ENCODE data around the gene ISLR2. TPM values are rescaled to one million over a fixed set of nuclear protein-coding genes. Genes with fewer than 3 reads are reported as not detected.
"Not testable (repeated sequence)": the region's sequence is repeated elsewhere in the genome, so short reads cannot be mapped to it uniquely, and the experiment has no call there.

Gene ISLR2
- total and polyA plus RNA-seq, 4 donors = 0.03 TPM; not detected in 3

DNA sequence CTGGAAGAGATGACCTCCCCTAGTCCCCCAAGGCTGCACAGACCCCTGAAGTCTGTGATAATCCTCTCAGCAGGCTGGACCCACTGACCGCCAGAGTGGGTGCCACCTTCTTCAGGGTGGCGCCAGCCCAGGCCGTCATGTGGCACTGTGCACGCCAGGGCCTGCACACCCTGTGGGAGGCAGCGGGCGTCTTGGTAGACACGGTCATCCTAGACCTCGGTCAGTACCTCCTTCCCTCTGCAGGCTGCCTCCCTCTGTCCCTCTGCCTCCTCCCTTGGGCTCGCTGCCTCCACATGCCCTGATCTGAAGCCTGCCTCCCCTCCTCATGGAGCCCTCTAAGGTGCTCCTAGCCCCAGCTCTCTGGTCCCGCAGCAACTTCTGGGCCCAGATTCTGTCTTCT, 34.8 kb upstream of the ISLR2 start:
- not testable (repeated sequence) for H3K4me1 ChIP-seq (ENCODE audit: control insufficient read depth in 4 of 4, insufficient read depth in 4 of 4, low read length in 3 of 4); DNase-seq (ENCODE audit: low spot score); H3K27me3 ChIP-seq (ENCODE audit: control insufficient read depth in 4 of 4, insufficient read depth in 4 of 4, low read length in 3 of 4); H3K9me3 ChIP-seq (ENCODE audit: control insufficient read depth in 4 of 4, low read length in 3 of 4); H3K9ac ChIP-seq (ENCODE audit: low read depth in 1 of 2, low read length in 2 of 2); H3K36me3 ChIP-seq (ENCODE audit: control insufficient read depth in 4 of 4, insufficient read depth in 3 of 4, low read depth in 1 of 4, low read length in 3 of 4); H3K27ac ChIP-seq (ENCODE audit: low read depth in 1 of 2, low read length in 2 of 2); H3K4me3 ChIP-seq (ENCODE audit: low read depth in 1 of 3, low read length in 3 of 3)
- 95% methylated on average over 8 of the region's 10 CpGs for WGBS

DNA sequence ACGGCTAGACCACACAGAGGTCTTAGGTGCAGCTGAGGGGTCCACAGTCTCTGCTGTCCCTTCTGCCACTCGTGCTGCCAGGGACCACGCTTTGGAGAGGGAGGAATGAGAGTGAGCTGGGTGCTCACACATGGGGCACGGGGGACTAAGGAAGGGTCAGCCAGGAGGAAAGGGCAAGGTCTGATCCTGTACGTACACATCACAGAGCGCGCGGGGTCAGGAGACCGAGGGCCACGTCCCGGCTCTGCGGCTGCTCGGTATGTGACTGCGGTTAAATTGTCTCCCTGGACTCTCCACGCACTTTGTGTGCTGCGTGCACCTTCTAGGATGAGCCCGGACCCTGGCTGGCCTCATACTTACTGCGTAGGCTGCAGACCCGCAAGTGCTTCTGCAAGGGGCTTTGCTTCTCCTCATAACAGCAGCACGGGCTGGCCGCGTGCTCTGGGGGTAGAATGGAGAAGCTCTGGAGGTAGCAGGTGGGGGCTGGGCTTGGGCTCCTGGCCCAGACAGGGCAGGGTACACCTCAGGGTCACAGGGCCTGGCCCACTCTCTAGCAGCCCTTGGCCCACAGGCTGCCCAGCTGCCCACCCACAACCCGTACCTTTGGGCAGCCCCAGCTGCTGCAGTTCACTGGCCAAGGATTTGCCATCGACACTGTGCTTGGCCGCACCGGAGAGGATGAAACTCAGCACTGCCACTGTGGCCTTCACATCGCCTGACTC, 33.5 kb upstream of the ISLR2 start:
- DNase-seq (ENCODE audit: low spot score); H3K36me3 ChIP-seq (ENCODE audit: control insufficient read depth in 4 of 4, insufficient read depth in 3 of 4, low read depth in 1 of 4, low read length in 3 of 4): not testable (repeated sequence)
- WGBS = no CpG with 5 or more reads among the region's 27 CpGs

DNA sequence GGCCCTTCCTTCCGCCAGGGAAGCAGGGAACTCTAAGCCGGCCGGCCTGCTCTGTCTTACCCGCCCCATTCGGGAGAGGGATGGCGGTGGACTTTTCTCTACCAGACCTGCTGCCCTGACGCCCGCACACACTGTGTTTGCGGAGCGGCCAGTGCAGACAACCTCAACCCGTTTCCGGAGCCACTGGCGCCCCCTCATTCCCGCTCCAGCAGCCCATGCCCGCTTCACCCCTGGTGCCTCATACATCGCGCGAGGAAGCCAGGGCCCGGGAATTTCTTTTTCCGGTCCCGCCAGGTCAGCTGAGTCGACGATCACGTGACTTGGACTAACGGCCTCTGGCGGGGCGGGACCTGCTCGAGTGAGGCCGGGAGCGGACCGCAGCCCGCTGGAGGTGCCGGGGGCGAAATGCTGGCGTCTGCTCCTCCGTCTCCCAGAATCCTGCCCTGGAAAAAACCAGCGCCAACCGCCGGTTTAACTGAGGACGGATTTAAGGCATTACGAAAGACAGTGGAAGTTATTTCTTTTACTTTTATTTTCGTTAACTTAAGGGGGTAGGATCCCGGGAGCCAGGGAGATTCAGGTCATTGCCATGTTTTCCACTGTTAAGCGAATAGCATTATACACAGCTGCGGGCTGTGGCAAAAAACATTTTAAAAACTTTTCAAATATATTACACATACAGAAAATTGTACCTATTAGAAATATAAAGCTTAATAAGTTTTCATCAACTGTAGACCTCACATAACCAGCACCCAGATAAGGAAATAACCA, 30.2 kb upstream of the ISLR2 start:
- 4% methylated on average over 35 of the region's 45 CpGs for WGBS
- not testable (repeated sequence) for H3K4me1 ChIP-seq (ENCODE audit: control insufficient read depth in 4 of 4, insufficient read depth in 4 of 4, low read length in 3 of 4)
- peak; percentile 84 for DNase-seq (ENCODE audit: low spot score)

More for the DNA sequence above, 33.5 kb upstream of the ISLR2 start:
- H3K9me3 ChIP-seq (ENCODE audit: control insufficient read depth in 4 of 4, low read length in 3 of 4); H3K4me1 ChIP-seq (ENCODE audit: control insufficient read depth in 4 of 4, insufficient read depth in 4 of 4, low read length in 3 of 4); H3K27me3 ChIP-seq (ENCODE audit: control insufficient read depth in 4 of 4, insufficient read depth in 4 of 4, low read length in 3 of 4); H3K9ac ChIP-seq (ENCODE audit: low read depth in 1 of 2, low read length in 2 of 2); H3K27ac ChIP-seq (ENCODE audit: low read depth in 1 of 2, low read length in 2 of 2); H3K4me3 ChIP-seq (ENCODE audit: low read depth in 1 of 3, low read length in 3 of 3): not testable (repeated sequence)

DNA sequence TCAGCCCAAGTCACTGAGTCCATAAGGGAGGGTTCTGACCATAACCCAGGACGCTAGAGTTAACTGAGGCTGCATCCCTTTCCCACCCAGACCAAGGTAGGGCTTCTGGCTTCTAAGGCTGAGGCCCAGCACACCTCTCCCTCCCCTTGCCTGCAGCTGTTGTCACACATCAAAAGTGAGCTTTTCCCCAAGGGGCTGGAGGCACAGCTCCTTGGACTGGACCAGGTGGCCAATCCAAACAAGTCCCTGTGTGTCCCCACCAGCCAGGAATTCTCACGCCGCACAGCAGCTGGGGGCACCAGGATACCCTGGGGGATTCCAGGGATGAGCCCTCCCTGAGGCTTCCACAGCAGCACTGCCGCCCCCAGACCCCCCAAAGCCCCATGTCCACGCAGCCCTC, 22.3 kb upstream of the ISLR2 start:
- Histone ChIP-seq H3K27me3 (ENCODE audit: control insufficient read depth in 4 of 4, insufficient read depth in 4 of 4, low read length in 3 of 4) (no peaks in the 10 kb centered on the region), H3K9me3 (ENCODE audit: control insufficient read depth in 4 of 4, low read length in 3 of 4) (no peaks in the 10 kb centered on the region), H3K4me3 (ENCODE audit: low read depth in 1 of 3, low read length in 3 of 3) (no peak overlapping the region), H3K9ac (ENCODE audit: low read depth in 1 of 2, low read length in 2 of 2) (no peak overlapping the region), H3K36me3 (ENCODE audit: control insufficient read depth in 4 of 4, insufficient read depth in 3 of 4, low read depth in 1 of 4, low read length in 3 of 4) (no peaks in the 10 kb centered on the region), H3K4me1 (ENCODE audit: control insufficient read depth in 4 of 4, insufficient read depth in 4 of 4, low read length in 3 of 4) (peaks cover 0 to 3% (median 1%) of the 10 kb centered on the region in 4 donors), H3K27ac (ENCODE audit: low read depth in 1 of 2, low read length in 2 of 2) (no peak overlapping the region)
- no peak for DNase-seq (ENCODE audit: low spot score)
- 91% methylated on average over 5 of the region's 5 CpGs for WGBS
- TF ChIP-seq, protein P1, sequence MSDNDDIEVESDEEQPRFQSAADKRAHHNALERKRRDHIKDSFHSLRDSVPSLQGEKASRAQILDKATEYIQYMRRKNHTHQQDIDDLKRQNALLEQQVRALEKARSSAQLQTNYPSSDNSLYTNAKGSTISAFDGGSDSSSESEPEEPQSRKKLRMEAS (IDR thresholded peaks at IDR 0.05) = no peak
- TF ChIP-seq EGR1 (IDR thresholded peaks at IDR 0.05; ENCODE audit: low read depth in 2 of 2) = no peak
- TF ChIP-seq, protein P2, sequence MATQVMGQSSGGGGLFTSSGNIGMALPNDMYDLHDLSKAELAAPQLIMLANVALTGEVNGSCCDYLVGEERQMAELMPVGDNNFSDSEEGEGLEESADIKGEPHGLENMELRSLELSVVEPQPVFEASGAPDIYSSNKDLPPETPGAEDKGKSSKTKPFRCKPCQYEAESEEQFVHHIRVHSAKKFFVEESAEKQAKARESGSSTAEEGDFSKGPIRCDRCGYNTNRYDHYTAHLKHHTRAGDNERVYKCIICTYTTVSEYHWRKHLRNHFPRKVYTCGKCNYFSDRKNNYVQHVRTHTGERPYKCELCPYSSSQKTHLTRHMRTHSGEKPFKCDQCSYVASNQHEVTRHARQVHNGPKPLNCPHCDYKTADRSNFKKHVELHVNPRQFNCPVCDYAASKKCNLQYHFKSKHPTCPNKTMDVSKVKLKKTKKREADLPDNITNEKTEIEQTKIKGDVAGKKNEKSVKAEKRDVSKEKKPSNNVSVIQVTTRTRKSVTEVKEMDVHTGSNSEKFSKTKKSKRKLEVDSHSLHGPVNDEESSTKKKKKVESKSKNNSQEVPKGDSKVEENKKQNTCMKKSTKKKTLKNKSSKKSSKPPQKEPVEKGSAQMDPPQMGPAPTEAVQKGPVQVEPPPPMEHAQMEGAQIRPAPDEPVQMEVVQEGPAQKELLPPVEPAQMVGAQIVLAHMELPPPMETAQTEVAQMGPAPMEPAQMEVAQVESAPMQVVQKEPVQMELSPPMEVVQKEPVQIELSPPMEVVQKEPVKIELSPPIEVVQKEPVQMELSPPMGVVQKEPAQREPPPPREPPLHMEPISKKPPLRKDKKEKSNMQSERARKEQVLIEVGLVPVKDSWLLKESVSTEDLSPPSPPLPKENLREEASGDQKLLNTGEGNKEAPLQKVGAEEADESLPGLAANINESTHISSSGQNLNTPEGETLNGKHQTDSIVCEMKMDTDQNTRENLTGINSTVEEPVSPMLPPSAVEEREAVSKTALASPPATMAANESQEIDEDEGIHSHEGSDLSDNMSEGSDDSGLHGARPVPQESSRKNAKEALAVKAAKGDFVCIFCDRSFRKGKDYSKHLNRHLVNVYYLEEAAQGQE (IDR thresholded peaks at IDR 0.05) = no peak
- TF ChIP-seq RXRA (IDR thresholded peaks at IDR 0.05) = no peak
- TF ChIP-seq, protein P3, sequence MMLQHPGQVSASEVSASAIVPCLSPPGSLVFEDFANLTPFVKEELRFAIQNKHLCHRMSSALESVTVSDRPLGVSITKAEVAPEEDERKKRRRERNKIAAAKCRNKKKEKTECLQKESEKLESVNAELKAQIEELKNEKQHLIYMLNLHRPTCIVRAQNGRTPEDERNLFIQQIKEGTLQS (IDR thresholded peaks at IDR 0.05) = no peak
- no peak for TF ChIP-seq NR2F2 (IDR thresholded peaks at IDR 0.05)
- no peak for TF ChIP-seq JUND (IDR thresholded peaks at IDR 0.05)

More for the DNA sequence above, 30.2 kb upstream of the ISLR2 start:
- H3K27me3 ChIP-seq (ENCODE audit: control insufficient read depth in 4 of 4, insufficient read depth in 4 of 4, low read length in 3 of 4); H3K36me3 ChIP-seq (ENCODE audit: control insufficient read depth in 4 of 4, insufficient read depth in 3 of 4, low read depth in 1 of 4, low read length in 3 of 4); H3K9me3 ChIP-seq (ENCODE audit: control insufficient read depth in 4 of 4, low read length in 3 of 4); H3K9ac ChIP-seq (ENCODE audit: low read depth in 1 of 2, low read length in 2 of 2): not testable (repeated sequence)
- peak overlapping the region; percentile 44 to 69 (median 53) for H3K4me3 ChIP-seq (ENCODE audit: low read depth in 1 of 3, low read length in 3 of 3)
- peak overlapping the region; percentile 13 to 18 for H3K27ac ChIP-seq (ENCODE audit: low read depth in 1 of 2, low read length in 2 of 2)
- TF ChIP-seq, protein P4, sequence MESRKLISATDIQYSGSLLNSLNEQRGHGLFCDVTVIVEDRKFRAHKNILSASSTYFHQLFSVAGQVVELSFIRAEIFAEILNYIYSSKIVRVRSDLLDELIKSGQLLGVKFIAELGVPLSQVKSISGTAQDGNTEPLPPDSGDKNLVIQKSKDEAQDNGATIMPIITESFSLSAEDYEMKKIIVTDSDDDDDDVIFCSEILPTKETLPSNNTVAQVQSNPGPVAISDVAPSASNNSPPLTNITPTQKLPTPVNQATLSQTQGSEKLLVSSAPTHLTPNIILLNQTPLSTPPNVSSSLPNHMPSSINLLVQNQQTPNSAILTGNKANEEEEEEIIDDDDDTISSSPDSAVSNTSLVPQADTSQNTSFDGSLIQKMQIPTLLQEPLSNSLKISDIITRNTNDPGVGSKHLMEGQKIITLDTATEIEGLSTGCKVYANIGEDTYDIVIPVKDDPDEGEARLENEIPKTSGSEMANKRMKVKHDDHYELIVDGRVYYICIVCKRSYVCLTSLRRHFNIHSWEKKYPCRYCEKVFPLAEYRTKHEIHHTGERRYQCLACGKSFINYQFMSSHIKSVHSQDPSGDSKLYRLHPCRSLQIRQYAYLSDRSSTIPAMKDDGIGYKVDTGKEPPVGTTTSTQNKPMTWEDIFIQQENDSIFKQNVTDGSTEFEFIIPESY (IDR thresholded peaks at IDR 0.05) = peak; percentile 96
- peak in 1 of 2 donors; percentile 6 for TF ChIP-seq HNF4A (conservative IDR thresholded peaks at IDR 0.05)
- TF ChIP-seq, protein P1 (IDR thresholded peaks at IDR 0.05) = peak; percentile 40
- TF ChIP-seq RXRA (IDR thresholded peaks at IDR 0.05) = peak in 1 of 2 donors; percentile 16
- peak; percentile 32 for TF ChIP-seq YY1 (IDR thresholded peaks at IDR 0.05)
- peak in 1 of 2 donors; percentile 82 for TF ChIP-seq GABPA (IDR thresholded peaks at IDR 0.05 in 1 of 2, conservative IDR thresholded peaks at IDR 0.05 in 1 of 2)
